Endothelial cell of umbilical vein (primary cell): Measurements from ENCODE around the gene ZNF672. TPM values are rescaled to one million over a fixed set of nuclear protein-coding genes. Genes with fewer than 3 reads are reported as not detected.

Source experiments
- BruUV-seq: library from RNA; stranded (reverse); fragments of 400-500 nt; replicated peaks from 2 replicates; lab custom pipeline; 2021; lab: Mats Ljungman, UMichigan
- CTCF ChIA-PET: fragments of 300-600, 350-600 bp; sonication (Branson Sonifier 250); formaldehyde crosslinking; loops from one replicate; lab custom pipeline; 2021; ENCODE audit warnings: antibody characterized with exemption, inconsistent platforms; lab: Charles Lee
- POLR2A ChIA-PET: fragments of 300-600, 350-600 bp; sonication (Branson Sonifier 250); formaldehyde crosslinking; loops from one replicate; lab custom pipeline; 2021; ENCODE audit warnings: antibody characterized with exemption, inconsistent platforms; lab: Charles Lee
- DNase-seq: peaks from one replicate; pipeline ENCODE4 v3.0.0-alpha.2; 2011; ENCODE audit warnings: low read depth, low spot score
- FAIRE-seq: peaks from 2 replicates; lab custom pipeline; 2011; peaks lifted over from hg19 to GRCh38; lab: Jason Lieb, UNC
- H2AFZ ChIP-seq: 2 replicates; pipeline ENCODE4 v1.6.0; 2012; ENCODE audit warnings: low read depth, low read length, control low read depth, inconsistent platforms
- H3K27ac ChIP-seq: 2 replicates; pipeline ENCODE4 v1.5.1; 2011; ENCODE audit warnings: low read depth, mild to moderate bottlenecking, control low read depth, low read length, moderate library complexity; ENCODE audit not compliant: insufficient read depth
- H3K27me3 ChIP-seq, 2 experiments: 2 replicates each; pipeline versions ENCODE4 v1.6.0 to v1.6.1; 2011; ENCODE audit warnings: low read length in 2 of 2, mixed read lengths in 1 of 2; ENCODE audit not compliant: control insufficient read depth in 2 of 2, insufficient read depth in 2 of 2
- H3K36me3 ChIP-seq, 2 experiments: 2 replicates in 1 of 2; 3 replicates in 1 of 2; pipeline ENCODE4 v1.5.1; 2011; ENCODE audit warnings: low read length in 2 of 2, mild to moderate bottlenecking in 1 of 2, moderate library complexity in 1 of 2; ENCODE audit not compliant: control insufficient read depth in 2 of 2, insufficient read depth in 2 of 2; ENCODE audit errors: extremely low read depth in 1 of 2
- H3K4me1 ChIP-seq: 3 replicates; pipeline ENCODE4 v1.5.1; 2011; ENCODE audit warnings: mild to moderate bottlenecking, low read length; ENCODE audit not compliant: control insufficient read depth, insufficient read depth; ENCODE audit errors: extremely low read depth
- H3K4me2 ChIP-seq: 2 replicates; pipeline ENCODE4 v1.6.1; 2011; ENCODE audit warnings: low read length, control low read depth, mixed read lengths; ENCODE audit not compliant: insufficient read depth
- H3K4me3 ChIP-seq, 3 experiments: fragments of 200-600 bp in 1 of 3; sonication (generic), shearing (Covaris generic) in 1 of 3; replicated peaks in 1 of 3; 2 replicates each; pipeline ENCODE4 v1.5.1; 2011 to 2016; ENCODE audit warnings: control low read depth in 3 of 3, low read length in 3 of 3, mild to moderate bottlenecking in 2 of 3, inconsistent platforms in 1 of 3, low read depth in 1 of 3, moderate library complexity in 1 of 3; ENCODE audit not compliant: insufficient read depth in 1 of 3
- H3K79me2 ChIP-seq: 2 replicates; pipeline ENCODE4 v1.6.0; 2012; ENCODE audit warnings: low read length, inconsistent platforms; ENCODE audit not compliant: control insufficient read depth, insufficient read depth
- H3K9ac ChIP-seq: replicated peaks from 2 replicates; pipeline ENCODE3; 2011; ENCODE audit warnings: low read length, control low read depth; ENCODE audit not compliant: insufficient read depth; ENCODE audit errors: extremely low read depth
- H3K9me1 ChIP-seq: replicated peaks from 3 replicates; pipeline ENCODE4 v1.6.0; 2011; ENCODE audit warnings: mild to moderate bottlenecking, low read length; ENCODE audit not compliant: control insufficient read depth, insufficient read depth; ENCODE audit errors: extremely low read depth
- H3K9me3 ChIP-seq: replicated peaks from 2 replicates; pipeline ENCODE4 v1.5.1; 2012; ENCODE audit warnings: low read length, inconsistent platforms; ENCODE audit not compliant: control insufficient read depth, insufficient read depth
- H4K20me1 ChIP-seq: replicated peaks from 2 replicates; pipeline ENCODE3; 2011; ENCODE audit warnings: mild to moderate bottlenecking, low read length; ENCODE audit not compliant: control insufficient read depth, insufficient read depth; ENCODE audit errors: extremely low read depth
- EZH2 ChIP-seq: IDR thresholded peaks from 2 replicates; pipeline ENCODE4 v1.6.1; 2012; ENCODE audit warnings: borderline replicate concordance, low read depth, mild to moderate bottlenecking, moderate library complexity, low read length, inconsistent platforms; ENCODE audit not compliant: severe bottlenecking
- FOS ChIP-seq: IDR thresholded peaks from 2 replicates; pipeline ENCODE4 v1.6.1; 2011; ENCODE audit warnings: mild to moderate bottlenecking, low read length, moderate library complexity, borderline replicate concordance; ENCODE audit not compliant: insufficient read depth
- GATA2 ChIP-seq: IDR thresholded peaks from 2 replicates; pipeline ENCODE4 v1.7.0; 2011; ENCODE audit warnings: low read depth, mild to moderate bottlenecking, moderate library complexity, mixed read lengths, low read length; ENCODE audit not compliant: insufficient read length, insufficient read depth
- JUN ChIP-seq: IDR thresholded peaks from 2 replicates; pipeline ENCODE4 v1.6.1; 2011; ENCODE audit warnings: borderline replicate concordance, low read depth; ENCODE audit not compliant: insufficient read length, insufficient read depth
- MYC ChIP-seq: IDR thresholded peaks from one replicate; pipeline ENCODE4 v1.6.1; 2011; ENCODE audit warnings: mild to moderate bottlenecking, low read depth, low read length
- POLR2AphosphoS5 ChIP-seq: IDR thresholded peaks from 2 replicates; pipeline ENCODE4 v1.6.1; 2012; ENCODE audit warnings: low read depth, mild to moderate bottlenecking, control low read depth, low read length, moderate library complexity; ENCODE audit not compliant: insufficient read depth
- dilution Hi-C: fragments of 300-500 bp; cut with MboI; formaldehyde crosslinking; loops from one replicate; pipeline ENCODE4 v1.15.0; 2019; ENCODE audit warnings: low sequenced_read_pairs; ENCODE audit not compliant: extremely low pct_ligation_motif_present
- intact Hi-C: fragments of 100-400 bp; cut with micrococcal nuclease; formaldehyde crosslinking; loops from one replicate; pipeline ENCODE4 v1.10.0; 2022
- polyA plus RNA-seq, 4 experiments: library from polyadenylated mRNA; depleted of rRNA in 3 of 4; stranded (reverse) in 3 of 4; unstranded in 1 of 4; fragments of >200 nt; gene quantifications; 2 replicates each; pipeline versions ENCODE4 v1.2.1 to v1.2.3, GENCODE V29; 2011 to 2012; ENCODE audit warnings: missing spikeins in 1 of 4
- total RNA-seq: library from RNA; stranded (reverse); gene quantifications from 2 replicates; pipeline ENCODE4 v1.2.3, GENCODE V29; 2021
- TF ChIP-seq, protein P1 (sequence below): IDR thresholded peaks from 2 replicates; pipeline ENCODE4 v1.6.1; 2011; ENCODE audit not compliant: insufficient read depth, insufficient read length

Gene ZNF672
- total and polyA plus RNA-seq, 2 donors (not counting 3 experiments of a cell fraction or from before 2014, with no cell fraction given): 20.1 to 29.6 TPM

DNA sequence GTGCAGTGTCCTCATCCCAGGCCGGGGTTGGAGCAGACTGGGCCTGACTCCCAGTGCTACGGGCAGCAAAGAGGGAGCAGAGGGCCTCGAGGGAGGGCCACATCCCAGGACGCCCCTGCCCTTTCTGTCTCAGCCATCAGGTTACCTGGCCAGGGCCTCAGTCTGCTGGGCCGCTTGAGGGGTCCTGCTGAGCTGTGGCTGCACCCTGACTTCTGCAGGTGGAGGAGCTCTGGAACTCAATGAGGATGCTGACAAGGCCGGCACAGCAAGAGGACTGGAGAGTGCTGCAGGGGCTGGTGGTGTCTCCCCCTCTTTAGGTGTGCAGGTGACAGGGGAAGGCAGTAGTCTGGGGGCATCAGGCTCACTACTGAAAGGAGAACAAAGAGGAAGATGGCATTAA lies 17.6 kb downstream of the ZNF672 start:
- no peak for FAIRE-seq
- no peak for TF ChIP-seq FOS
- no peak for TF ChIP-seq POLR2AphosphoS5
- TF ChIP-seq EZH2: no peak
- no peak for TF ChIP-seq GATA2
- TF ChIP-seq, protein P1, sequence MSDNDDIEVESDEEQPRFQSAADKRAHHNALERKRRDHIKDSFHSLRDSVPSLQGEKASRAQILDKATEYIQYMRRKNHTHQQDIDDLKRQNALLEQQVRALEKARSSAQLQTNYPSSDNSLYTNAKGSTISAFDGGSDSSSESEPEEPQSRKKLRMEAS: no peak
- TF ChIP-seq JUN: no peak
- ChIA-PET CTCF (no interaction called here), POLR2A (no interaction called here)
- BruUV-seq: no TSS peak
- Histone ChIP-seq H3K36me3 (peaks cover 0 to 7% of the 10 kb centered on the region in 2 experiments), H3K27me3 (no peaks in the 10 kb centered on the region), H3K9me3 (no peaks in the 10 kb centered on the region), H3K9ac (no peak overlapping the region), H3K27ac (no peak overlapping the region), H3K4me2 (no peak overlapping the region), H3K4me3 (no peak overlapping the region), H2AFZ (no peak overlapping the region), H4K20me1 (no peaks in the 10 kb centered on the region), H3K9me1 (no peaks in the 10 kb centered on the region), H3K79me2 (peaks cover 10% of the 10 kb centered on the region), H3K4me1 (peaks cover 18% of the 10 kb centered on the region)
- dilution Hi-C loops: no loop called here
- no peak for DNase-seq
- intact Hi-C loops: no loop called here

DNA sequence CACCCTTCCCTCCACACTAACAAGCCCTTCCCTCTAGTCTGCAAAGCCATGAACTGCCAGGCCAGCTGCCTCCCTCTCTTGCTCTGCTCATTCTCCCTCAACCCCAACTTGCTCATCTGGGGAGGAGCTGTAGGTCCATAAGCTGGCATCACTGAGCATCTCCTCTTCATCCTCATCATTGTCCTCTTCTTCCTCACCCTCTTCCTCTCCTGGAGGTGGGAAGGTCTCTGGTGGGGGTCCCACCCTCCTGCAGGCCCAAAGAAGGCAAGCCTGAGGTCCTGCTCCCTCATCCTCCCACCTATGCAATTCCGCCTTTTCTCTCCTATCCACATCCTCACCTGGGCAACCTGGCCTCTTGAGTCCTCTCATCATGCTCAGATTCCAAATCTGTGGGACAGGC lies 18.2 kb downstream of the ZNF672 start:
- intact Hi-C loops: no loop called here
- FAIRE-seq (no peak), DNase-seq (no peak)
- Histone ChIP-seq H3K9me3 (no peaks in the 10 kb centered on the region), H3K4me2 (no peak overlapping the region), H3K36me3 (peaks cover 0 to 5% of the 10 kb centered on the region in 2 experiments), H3K27ac (no peak overlapping the region), H4K20me1 (no peaks in the 10 kb centered on the region), H3K27me3 (no peaks in the 10 kb centered on the region), H3K9ac (no peak overlapping the region), H3K9me1 (no peaks in the 10 kb centered on the region), H3K4me1 (peaks cover 18% of the 10 kb centered on the region), H2AFZ (no peak overlapping the region), H3K4me3 (no peak overlapping the region), H3K79me2 (peaks cover 10% of the 10 kb centered on the region)
- ChIA-PET POLR2A (no interaction called here), CTCF (no interaction called here)
- dilution Hi-C loops: no loop called here
- no TSS peak for BruUV-seq
- TF ChIP-seq EZH2: no peak
- no peak for TF ChIP-seq GATA2
- TF ChIP-seq, protein P1: no peak
- TF ChIP-seq MYC: no peak
- TF ChIP-seq POLR2AphosphoS5: no peak
